ENCODE results near the gene PADI2. TPM values are rescaled to one million over a fixed set of nuclear protein-coding genes. Genes with fewer than 3 reads are reported as not detected.

PADI2 gene
- total and polyA plus RNA-seq, 9 of the 15 experiments (the other 6 are each of a cell fraction or from before 2014, with no cell fraction given), result 0.01 to 0.11 (median 0.01) TPM; not detected in 5

DNA sequence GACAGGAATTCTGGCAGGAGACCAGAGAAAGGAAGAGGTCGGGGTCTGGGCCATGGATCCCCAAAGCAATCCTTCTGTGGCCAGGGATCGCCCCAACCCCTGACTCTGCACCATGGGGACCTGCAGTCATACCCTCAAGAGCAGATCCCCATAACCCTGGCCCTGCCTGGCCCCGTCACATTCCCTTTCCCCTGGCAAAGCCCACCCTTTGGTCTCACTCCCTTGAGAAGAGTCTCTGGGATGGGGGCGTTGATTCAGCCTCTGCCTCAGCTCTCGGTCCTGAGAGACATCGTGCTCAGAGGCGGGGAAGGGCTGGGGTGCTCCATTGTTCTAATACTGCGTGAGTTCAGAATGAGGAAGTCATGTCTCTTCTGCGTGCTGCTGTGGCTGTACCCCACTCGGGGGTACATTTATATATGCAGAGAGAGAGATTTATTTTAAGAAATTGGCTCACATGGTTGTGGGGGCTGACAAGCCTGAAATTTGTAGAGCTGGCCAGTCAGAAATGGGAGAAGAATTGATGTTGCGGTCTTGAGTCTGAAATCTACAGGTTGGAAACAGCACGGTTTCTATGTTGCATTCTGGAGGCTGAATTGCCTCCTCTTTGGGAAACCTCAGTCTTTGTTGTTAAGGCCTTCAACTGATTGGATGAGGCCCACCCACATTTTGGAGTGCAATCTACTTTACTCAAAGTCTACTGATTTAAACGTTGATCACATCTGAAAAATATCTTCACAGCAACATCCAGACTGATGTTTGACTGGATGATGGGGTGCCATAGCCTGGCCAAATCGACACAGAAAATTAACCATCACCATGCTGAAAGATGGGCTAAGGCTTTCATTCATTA lies 4.2 kb upstream of the PADI2 start:
- no TSS peak for BruUV-seq (replicated peaks)
- H3K9me1 ChIP-seq (ENCODE audit: control insufficient read depth, insufficient read depth, low read length), result no peaks in the 10 kb centered on the region
- TF ChIP-seq ZNF217 (CRISPR knock-in tag; IDR thresholded peaks at IDR 0.05) (no peak), SIN3A (IDR thresholded peaks at IDR 0.05; ENCODE audit: borderline replicate concordance in 2 of 2, control insufficient read depth in 1 of 2, low read depth in 2 of 2, low read length in 2 of 2) (no peak), HMG20B (CRISPR knock-in tag; IDR thresholded peaks at IDR 0.05) (no peak), RBM25 (IDR thresholded peaks at IDR 0.05; ENCODE audit: low read depth, low read length, severe bottlenecking) (peak; percentile 74), BMI1 (IDR thresholded peaks at IDR 0.05; ENCODE audit: low read length) (no peak), SPI1 (IDR thresholded peaks at IDR 0.05; ENCODE audit: borderline replicate concordance, low read depth, low read length) (peak; percentile 68), TBL1XR1 (IDR thresholded peaks at IDR 0.05; ENCODE audit: low read length in 2 of 2) (no peak), ZNF134 (CRISPR knock-in tag; conservative IDR thresholded peaks at IDR 0.05) (peak; percentile 97), ZNF589 (CRISPR knock-in tag; IDR thresholded peaks at IDR 0.05; ENCODE audit: low read depth) (no peak), TEAD1 (CRISPR knock-in tag; IDR thresholded peaks at IDR 0.05) (no peak), NR2C1 (IDR thresholded peaks at IDR 0.05) (no peak), NR2C1 (tag; IDR thresholded peaks at IDR 0.05) (no peak), FOSL1 (tag; conservative IDR thresholded peaks at IDR 0.05) (no peak)
- TF ChIP-seq, protein P1, sequence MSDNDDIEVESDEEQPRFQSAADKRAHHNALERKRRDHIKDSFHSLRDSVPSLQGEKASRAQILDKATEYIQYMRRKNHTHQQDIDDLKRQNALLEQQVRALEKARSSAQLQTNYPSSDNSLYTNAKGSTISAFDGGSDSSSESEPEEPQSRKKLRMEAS (CRISPR knock-in tag; IDR thresholded peaks at IDR 0.05), result no peak
- TF ChIP-seq, protein P2, sequence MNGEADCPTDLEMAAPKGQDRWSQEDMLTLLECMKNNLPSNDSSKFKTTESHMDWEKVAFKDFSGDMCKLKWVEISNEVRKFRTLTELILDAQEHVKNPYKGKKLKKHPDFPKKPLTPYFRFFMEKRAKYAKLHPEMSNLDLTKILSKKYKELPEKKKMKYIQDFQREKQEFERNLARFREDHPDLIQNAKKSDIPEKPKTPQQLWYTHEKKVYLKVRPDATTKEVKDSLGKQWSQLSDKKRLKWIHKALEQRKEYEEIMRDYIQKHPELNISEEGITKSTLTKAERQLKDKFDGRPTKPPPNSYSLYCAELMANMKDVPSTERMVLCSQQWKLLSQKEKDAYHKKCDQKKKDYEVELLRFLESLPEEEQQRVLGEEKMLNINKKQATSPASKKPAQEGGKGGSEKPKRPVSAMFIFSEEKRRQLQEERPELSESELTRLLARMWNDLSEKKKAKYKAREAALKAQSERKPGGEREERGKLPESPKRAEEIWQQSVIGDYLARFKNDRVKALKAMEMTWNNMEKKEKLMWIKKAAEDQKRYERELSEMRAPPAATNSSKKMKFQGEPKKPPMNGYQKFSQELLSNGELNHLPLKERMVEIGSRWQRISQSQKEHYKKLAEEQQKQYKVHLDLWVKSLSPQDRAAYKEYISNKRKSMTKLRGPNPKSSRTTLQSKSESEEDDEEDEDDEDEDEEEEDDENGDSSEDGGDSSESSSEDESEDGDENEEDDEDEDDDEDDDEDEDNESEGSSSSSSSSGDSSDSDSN (IDR thresholded peaks at IDR 0.05; ENCODE audit: borderline replicate concordance in 1 of 2, low read depth in 2 of 2, low read length in 2 of 2), result no peak
- TF ChIP-seq, protein P3, sequence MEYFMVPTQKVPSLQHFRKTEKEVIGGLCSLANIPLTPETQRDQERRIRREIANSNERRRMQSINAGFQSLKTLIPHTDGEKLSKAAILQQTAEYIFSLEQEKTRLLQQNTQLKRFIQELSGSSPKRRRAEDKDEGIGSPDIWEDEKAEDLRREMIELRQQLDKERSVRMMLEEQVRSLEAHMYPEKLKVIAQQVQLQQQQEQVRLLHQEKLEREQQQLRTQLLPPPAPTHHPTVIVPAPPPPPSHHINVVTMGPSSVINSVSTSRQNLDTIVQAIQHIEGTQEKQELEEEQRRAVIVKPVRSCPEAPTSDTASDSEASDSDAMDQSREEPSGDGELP (CRISPR knock-in tag; IDR thresholded peaks at IDR 0.05; ENCODE audit: borderline replicate concordance), result no peak
- TF ChIP-seq, protein P4, sequence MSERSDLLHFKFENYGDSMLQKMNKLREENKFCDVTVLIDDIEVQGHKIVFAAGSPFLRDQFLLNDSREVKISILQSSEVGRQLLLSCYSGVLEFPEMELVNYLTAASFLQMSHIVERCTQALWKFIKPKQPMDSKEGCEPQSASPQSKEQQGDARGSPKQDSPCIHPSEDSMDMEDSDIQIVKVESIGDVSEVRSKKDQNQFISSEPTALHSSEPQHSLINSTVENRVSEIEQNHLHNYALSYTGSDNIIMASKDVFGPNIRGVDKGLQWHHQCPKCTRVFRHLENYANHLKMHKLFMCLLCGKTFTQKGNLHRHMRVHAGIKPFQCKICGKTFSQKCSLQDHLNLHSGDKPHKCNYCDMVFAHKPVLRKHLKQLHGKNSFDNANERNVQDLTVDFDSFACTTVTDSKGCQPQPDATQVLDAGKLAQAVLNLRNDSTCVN (CRISPR knock-in tag; IDR thresholded peaks at IDR 0.05), result no peak

More for the DNA sequence above, 4.2 kb upstream of the PADI2 start:
- Histone ChIP-seq H3K4me2 (ENCODE audit: insufficient read depth, low read length) (no peak overlapping the region), H3K79me2 (ENCODE audit: control insufficient read depth, insufficient read depth, low read length) (no peaks in the 10 kb centered on the region), H2AFZ (ENCODE audit: low read depth, low read length) (no peak overlapping the region), H3K4me3 (no peak overlapping the region), H3K9ac (ENCODE audit: insufficient read depth in 1 of 2, low read depth in 2 of 2, low read length in 2 of 2) (no peak overlapping the region), H3K4me1 (replicated peaks in 1 of 2; ENCODE audit: control insufficient read depth in 2 of 2, insufficient read depth in 2 of 2, low read length in 2 of 2) (peaks cover 4 to 16% of the 10 kb centered on the region in 2 experiments; a peak in 2 of 5 replicates), H3K9me3 (replicated peaks; ENCODE audit: control insufficient read depth, insufficient read depth, low read depth, low read length) (no peaks in the 10 kb centered on the region), H3K36me3 (ENCODE audit: control insufficient read depth, insufficient read depth, low read length) (no peaks in the 10 kb centered on the region), H3K27me3 (ENCODE audit: control insufficient read depth in 2 of 2, insufficient read depth in 2 of 2, low read length in 2 of 2) (peaks cover 27 to 51% of the 10 kb centered on the region in 2 experiments), H3K27ac (ENCODE audit: extremely low read depth, low read depth, low read length) (no peak overlapping the region), H4K20me1 (replicated peaks; ENCODE audit: control insufficient read depth, insufficient read depth, low read length) (peaks cover 17% of the 10 kb centered on the region)
- ChIA-PET CTCF (ENCODE audit: low intra/inter-chr PET ratio) (no interaction called here), POLR2A (no interaction called here)
- no peak for FAIRE-seq
- 3% methylated on average over 14 of the region's 14 CpGs for WGBS (ENCODE audit: insufficient coverage, low coverage, missing lambda C conversion rate)
- DNase-seq (ENCODE audit: extremely low read depth in 1 of 4, low spot score in 3 of 4), result no peak
- intact Hi-C loops (cut with micrococcal nuclease), result loop anchor here (2.0 to 10.0 kb wide), 4 partner anchors 65 to 481 kb away; no protein-coding TSS in a partner anchor
- in situ Hi-C loops (cut with MboI), result loop anchor here (10.0 kb wide), 1 partner anchor 281 kb away; no protein-coding TSS in a partner anchor
- no peak for ATAC-seq
